Inflammatory macrophage treated with lipopolysaccharide for 4 hours (primary cell): Measurements from ENCODE around the gene IGSF9B.
"Not testable (repeated sequence)": the region's sequence is repeated elsewhere in the genome, so short reads cannot be mapped to it uniquely, and the experiment has no call there.

Experiments used
- DNase-seq: peaks from one replicate; pipeline ENCODE4 v3.0.0-alpha.2; 2020

The IGSF9B gene

DNA sequence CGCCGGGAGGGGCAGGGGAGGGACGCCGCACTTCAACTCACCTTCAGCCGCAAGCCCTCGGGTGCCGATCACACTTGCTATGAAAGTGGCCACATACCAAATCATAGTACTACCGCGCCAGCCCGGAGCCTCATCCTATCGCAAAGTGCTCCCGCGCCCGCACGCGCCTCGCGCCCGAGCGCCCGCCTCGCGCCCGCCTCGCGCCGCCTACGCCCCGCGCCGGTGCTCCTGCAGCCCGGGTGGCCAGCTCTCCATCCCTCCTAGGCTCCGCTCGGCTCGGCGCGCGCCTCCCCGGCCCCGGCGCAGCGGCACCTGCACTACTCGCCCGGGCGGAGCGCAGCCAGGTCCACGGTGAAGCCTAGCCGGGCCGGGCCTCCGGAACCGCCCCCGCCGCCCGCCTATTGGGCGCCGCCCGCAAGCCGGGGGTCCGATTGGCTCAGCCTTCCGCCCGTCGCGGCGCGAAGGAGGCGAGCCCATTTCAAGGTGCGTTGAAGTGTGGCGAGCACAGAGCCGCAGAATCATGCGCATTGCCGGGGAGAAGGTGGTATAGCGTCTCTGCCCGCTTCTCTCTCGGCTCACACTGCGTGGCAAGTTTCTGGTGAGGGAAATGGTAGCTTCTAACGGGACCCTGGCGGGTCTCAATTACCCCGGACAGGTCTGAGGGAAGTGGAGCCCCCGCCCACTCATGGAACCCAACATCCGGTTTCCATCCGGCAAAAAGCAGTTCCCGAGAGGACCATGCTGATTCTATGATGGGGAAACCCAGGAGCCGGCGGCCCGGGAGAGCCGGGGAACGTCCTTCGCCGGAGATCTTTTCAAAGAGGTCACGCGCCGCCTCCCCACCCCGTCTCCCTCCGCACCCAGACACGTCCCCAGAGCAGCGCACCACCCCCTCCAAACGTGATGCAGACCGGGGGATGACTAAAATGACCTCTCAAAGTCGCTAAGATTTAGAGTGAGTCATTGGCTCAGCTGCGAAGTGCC lies at the start of gene IGSF9B:
IGSF9B (minus strand) TSS at position 319 of the 984 bp plus-strand sequence; CDS start at position 105, 214 bp downstream.
- DNase-seq, result no peak

- no peak for DNase-seq
These were observed 47.9 kb upstream of the IGSF9B start for GRCh38 chr11:134004496-134005172.

- DNase-seq, result no peak
These were observed 47.2 kb upstream of the IGSF9B start for GRCh38 chr11:134003792-134004495.

- DNase-seq, result not testable (repeated sequence)
These were observed 46.1 kb upstream of the IGSF9B start for GRCh38 chr11:134002819-134003218.

- DNase-seq, result not testable (repeated sequence)
These were observed 45.6 kb upstream of the IGSF9B start for GRCh38 chr11:134002338-134002737.

DNA sequence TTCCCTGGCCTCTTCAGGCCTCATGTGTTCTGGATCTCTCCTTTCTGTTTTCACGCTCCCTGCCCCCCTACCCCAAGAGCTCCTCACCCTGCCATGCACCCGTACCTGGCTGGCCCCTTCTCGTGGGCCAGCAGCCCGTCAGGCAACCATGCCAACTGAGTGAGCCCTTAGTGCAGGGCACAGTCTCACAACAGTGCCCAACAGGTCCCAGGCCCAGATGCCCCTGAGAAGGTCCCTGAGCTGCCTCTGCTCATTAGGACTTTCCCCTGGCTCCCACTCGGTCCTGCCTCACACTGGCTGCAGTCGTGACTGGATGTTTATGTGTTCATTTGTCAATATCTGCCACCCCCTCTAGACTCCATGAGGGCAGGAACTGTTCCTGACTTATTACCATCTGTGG lies 44.8 kb upstream of the IGSF9B start:
- DNase-seq, result no peak

DNA sequence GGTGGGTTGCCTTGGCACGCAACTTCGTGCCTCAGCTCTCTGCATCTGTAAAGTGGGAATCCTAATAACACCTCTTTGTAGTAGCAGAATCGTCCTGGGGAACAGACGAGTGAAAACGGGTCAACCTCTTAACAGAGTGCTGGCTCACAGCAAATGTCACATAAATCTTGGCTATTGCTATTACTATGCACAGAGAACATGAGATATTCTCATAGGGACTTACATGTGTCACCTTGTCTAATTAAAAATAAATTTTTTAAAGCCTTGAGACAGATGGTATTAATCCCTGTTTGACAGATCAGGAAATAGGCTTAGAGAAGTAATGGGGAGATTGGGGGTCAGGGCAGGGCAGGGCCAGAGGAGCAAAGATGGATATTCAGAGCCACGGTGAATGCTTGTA lies 44.3 kb upstream of the IGSF9B start:
- no peak for DNase-seq

DNA sequence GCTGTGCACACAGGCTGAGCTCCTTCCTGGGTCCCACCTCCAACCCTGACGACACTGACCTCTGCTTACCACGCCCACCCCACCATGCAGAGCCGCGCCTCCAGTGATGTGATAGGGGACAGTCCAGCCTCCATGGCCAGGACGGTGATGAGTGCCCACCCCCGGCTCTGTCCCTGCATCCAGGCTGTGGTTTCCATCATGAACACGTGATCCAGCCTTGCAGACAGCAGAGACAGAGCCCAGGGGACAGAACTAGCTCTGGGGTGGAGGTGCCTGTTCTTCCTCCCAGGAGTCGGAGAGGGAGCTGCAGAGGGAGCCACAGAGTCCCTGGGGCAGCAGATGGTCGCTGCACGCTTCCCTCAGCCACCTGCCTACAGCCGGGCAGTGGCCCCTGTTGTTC lies 42.6 kb upstream of the IGSF9B start:
- no peak for DNase-seq

DNA sequence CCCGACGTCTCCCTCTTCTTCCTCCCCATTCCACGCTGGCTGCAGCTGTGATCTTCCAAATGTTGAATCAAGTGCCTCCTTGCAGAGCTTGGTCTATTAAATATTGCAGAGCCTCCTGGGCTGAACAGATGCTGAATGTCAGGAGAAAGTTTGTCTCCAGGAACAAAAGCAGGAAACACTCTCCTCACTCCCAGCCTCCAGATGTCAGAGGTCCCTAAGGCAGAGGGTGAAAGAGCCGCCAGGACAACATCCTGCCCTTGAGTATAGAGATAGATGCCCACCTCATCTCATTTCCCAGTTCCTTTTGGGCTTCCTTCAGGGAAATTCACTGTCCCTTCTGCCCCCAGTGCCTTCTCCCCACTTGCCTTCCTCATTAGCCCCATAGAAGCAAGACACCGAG lies 40.8 kb upstream of the IGSF9B start:
- no peak for DNase-seq

DNA sequence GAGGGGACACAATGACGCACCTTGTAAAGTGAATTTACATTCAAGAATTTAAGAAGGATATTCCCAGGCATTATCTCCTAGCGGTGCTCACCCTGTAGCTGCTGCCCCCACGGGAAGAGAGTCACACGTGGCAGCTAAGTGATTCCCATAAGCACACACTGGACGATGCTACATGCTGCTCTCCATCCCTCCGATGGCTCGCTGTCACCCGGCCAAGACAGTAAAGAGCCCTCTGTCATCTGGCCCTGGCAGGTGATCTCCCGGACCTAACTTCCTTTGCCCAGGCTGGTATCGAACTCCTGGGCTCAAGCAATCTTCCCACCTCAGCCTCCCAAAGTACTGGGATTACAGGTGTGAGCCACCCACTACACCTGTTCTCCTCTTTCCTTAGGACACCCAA lies 39.9 kb upstream of the IGSF9B start:
- DNase-seq, result no peak

DNA sequence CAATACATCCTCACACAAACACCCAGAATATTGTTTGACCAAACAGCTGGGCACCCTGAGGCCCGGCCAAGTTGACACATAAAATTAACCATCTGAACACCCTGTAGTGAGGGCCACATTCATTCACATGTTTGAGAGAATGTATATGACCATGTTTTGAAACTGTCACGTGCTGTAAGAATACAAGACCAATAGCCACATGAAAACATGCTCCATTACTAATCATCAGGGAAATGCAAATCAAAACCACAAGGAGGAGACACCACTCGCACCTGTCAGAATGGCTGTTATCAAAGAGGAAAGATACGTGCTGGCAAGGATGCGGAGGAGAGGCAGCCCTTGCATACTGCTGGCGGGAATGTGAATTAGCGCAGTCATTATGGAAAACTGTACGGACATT lies 38.3 kb upstream of the IGSF9B start:
- no peak for DNase-seq

GRCh38 chr11:133993921-133994320 lies 37.2 kb upstream of the IGSF9B start:
- no peak for DNase-seq

GRCh38 chr11:133993107-133993506 lies 36.3 kb upstream of the IGSF9B start:
- DNase-seq, result no peak

GRCh38 chr11:133992121-133992520 lies 35.4 kb upstream of the IGSF9B start:
- DNase-seq, result no peak

DNA sequence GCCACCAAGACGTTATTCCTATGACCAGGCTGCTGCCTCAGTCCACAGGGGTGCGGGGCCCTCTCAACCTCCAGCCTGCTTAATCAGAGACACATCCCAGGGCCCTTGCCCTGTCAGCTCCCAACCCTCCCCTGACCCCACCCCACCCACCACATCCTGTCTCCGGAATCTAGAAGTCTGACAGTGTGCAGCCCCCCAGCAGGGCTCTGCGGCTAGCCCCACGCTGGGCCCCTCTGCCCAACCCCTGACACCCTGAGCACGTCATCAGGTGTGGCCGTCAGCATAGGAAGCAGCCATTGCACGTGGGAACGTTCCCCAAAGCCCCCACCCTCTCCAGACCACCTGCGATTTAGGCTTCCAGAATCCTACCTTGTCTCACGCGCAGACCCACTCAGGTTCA lies 34.3 kb upstream of the IGSF9B start:
- DNase-seq, result no peak

GRCh38 chr11:133990501-133990900 lies 33.7 kb upstream of the IGSF9B start:
- no peak for DNase-seq

DNA sequence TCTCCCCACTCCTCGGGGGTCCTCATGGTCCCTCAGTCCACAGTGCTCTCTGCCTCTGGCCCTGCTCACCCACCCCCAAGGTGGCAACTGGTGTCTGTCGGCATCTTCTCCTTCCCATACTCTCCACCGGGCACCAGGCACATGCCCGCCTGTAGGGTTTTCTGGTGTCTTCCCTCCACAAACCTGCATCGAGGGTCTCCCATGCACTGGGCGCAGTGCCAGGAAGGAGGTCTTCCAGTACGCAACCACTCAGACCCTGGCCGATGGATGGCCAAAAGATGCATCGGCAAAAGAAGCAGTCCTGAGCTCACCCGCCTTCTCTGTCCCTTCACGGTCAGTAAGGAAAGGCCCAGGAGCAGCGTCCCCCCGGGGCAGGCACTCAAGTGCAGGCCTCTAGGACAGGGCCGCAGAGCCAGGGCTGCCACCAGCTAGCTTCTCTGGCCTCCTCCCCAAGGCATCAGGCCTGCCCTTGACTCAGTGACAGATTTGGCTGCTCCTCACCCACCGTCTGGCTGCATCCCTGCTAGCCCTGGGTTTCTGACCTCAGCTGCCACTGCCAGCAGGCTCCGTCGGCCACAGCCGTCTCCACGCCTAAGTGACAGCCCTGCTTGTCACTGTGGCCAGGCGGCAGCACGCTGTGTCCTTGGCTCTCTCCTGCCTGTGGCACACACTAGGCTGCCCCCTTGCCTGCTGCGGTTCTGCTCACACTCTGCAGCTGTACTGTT lies 32.1 kb upstream of the IGSF9B start:
- DNase-seq, result no peak

DNA sequence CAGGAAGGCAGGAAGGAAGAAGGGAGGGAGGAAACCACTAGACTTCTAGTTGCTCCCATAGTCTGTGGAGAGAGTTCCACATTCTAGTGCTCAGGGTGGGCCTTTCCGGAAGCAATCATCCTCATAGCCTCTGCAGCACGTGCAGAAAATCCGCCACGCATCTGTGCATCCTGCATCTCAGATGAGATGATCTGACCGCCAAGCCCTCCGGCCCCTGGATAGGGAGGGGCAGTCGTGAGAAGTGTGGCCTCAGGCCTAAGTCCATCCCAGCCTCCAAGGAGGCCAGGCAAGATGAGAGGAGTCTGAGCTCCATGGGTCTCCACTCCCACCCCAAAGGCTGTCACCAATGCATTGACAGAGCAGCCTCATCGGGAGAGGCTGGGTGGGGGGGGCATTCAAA lies 30.4 kb upstream of the IGSF9B start:
- DNase-seq, result no peak

DNA sequence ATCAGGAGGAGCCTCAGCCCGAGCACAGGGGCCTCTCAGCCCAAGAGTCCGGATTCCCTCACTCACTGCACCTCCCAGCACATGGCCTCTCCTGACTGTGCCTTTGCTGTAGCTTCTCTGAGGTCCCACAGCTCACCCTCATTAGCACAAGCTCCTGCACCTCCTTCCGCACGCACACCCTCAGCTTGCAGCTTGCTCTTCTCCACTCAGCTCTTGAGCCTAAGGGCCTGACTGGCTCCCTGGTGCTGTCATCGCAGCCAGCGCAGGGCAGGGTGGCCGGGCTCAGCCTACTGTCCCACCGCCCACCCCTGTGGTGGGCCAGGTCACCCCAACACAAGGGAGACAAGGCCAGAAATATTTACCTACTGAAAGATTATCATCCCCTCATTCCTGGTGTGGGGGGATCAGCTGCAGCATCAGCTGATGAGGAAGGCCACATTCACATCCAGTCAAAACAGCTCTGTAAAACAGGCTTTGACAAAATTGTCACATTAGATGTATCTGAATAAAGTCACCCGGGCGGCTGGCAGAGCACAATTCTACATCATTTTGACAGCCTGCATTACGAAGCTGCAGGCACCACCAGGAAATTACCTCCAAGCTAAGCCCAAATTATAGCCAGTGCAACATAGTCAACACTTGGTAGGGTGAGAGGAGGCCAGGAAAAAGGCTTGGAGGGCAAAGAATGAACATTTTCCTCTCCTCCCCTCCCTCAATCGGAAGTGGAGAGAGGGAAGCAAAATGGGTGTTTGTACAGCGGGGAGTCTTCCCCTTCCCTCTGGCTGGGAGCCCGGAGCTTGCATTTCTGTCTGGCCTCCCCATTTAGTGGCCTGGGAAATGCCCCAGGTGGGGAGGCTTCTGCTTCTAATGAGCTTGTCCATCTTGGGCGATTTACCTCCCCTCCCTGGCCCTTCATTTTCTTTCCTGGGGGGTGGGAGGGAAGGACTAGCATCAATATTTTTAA lies 29.5 kb upstream of the IGSF9B start:
- no peak for DNase-seq

DNA sequence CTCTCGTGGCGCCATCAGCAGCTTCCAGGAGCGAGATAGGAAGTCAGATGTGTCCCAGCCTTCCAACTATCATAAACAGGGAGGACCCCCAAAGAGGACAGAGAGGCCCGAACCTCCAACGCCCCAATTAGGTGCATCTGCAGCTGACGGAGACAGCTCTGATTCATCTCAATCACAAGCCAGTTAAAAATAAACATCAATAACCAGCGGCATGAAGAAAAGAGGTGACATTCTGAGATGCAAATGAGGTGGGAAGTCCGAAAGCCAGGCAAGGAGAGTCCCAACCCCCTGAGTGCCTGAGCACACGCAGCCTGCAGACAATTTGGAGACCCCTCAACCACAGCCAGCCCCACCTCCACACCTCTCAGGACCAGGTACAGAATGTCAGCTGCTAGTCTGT lies 28.1 kb upstream of the IGSF9B start:
- DNase-seq, result no peak

DNA sequence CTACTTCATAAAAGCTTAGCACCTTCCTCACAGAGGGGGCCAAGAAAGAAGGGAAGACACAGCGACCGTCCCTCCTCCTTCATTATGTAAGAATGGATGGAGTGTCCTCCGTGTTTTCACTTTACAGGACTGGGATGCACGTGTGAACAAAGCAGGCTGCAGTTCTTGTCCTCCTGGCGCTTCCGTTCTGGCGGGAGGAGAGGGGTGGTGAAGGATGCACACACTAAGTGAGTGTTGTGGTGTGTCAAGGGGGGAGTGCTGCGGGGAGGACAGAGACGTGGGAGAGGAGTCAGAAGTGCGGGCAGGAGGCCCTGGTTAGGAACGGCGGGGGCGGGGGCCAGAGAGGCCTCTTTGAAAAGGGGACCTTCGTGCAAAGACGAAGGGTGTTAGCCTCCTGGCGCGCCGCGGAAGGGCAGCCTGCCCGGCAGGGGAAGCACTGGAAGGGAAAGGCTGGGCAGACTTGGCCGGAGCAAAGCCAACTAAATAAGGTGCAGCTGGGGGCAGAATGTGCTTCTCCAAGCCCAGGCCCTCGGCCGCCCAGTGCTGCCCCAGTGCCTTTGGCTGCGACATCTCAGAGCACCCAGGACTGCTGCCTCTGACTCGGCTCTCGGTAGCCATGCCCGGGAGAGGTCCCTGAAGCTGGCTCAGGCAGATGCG lies 27.0 kb upstream of the IGSF9B start:
- no peak for DNase-seq
